GM12892 (cell line): ENCODE data around the gene PRPF31.

Source experiments
- DNase-seq: peaks from one replicate; pipeline ENCODE4 v3.0.0; 2011; ENCODE audit not compliant: insufficient read length
- FAIRE-seq: peaks from 2 replicates; lab custom pipeline; 2011; peaks lifted over from hg19 to GRCh38; lab: Jason Lieb, UNC
- POLR2A ChIP-seq: IDR thresholded peaks from 2 replicates; pipeline ENCODE4 v1.6.1; 2011; ENCODE audit warnings: low read depth, low read length, control low read depth
- POLR2AphosphoS5 ChIP-seq: IDR thresholded peaks from 2 replicates; pipeline ENCODE4 v1.6.1; 2011; ENCODE audit warnings: low read depth, low read length, control low read depth
- TAF1 ChIP-seq: IDR thresholded peaks from 2 replicates; pipeline ENCODE4 v1.6.1; 2011; ENCODE audit warnings: low read depth, mild to moderate bottlenecking, control low read depth, low read length, borderline replicate concordance

Gene PRPF31

DNA sequence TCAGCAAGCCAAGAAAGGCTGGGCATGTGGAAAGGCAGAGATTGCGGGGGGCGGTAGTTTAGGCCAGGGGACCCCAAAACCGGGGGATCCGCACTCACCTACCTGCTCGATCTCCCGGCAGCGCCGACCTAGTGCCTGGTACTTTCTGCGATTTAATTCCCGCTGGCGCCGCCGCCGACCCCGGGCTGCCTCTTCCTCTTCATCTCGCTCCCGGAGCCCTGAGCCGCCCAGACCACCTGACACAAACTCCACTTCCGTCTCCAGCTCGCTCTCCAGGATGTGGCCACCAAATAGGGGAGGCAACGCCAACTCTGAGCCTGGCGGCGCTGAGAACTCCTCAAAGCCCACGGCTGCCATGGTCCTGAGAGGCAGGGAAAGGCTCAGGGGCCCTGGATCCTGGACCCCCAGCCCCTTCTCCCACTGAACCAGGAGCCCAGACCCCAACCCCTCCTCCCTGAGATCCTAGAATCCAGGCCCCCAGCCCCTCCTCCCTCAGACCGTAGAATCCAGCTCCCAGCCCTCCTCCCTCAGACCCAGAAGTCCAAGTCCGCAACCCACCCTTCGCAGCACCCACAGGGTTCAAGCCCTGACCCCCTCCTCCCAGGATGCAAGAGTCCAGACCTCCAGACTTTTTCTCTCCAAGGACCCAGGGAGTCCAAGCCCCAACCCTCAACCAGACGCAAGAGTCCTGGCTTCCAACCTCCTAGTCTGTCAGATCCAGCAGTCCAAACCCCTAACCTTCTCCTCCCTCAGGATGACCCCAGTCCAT, 1.0 kb upstream of the PRPF31 start:
- peak; percentile 92 for FAIRE-seq
- DNase-seq, result no peak
- TF ChIP-seq POLR2AphosphoS5 (no peak; the same call in 1 of the 2 replicates), TAF1 (no peak), POLR2A (peak; percentile 33; the same call in 1 of the 2 replicates)

DNA sequence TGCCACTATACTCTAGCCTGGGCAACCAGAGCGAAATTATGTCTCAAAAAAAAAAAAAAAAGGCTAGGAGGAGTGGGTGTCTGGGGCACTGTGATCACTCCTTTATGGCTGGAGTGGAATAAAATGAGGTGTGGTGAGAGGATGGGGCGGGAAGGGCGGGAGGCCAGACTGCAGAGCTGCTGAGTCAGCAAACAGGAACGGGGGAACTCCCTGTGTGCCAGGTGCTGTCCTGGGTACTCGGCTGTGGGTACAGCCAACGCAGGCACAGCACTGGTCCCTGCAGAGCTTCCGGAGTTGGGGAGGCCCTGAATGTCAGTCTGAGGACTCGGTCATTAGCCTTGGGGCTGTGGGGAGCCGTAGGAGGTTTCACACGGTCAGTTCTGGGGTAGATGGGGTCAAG, 5.7 kb downstream of the PRPF31 start:
- FAIRE-seq, result no peak

DNA sequence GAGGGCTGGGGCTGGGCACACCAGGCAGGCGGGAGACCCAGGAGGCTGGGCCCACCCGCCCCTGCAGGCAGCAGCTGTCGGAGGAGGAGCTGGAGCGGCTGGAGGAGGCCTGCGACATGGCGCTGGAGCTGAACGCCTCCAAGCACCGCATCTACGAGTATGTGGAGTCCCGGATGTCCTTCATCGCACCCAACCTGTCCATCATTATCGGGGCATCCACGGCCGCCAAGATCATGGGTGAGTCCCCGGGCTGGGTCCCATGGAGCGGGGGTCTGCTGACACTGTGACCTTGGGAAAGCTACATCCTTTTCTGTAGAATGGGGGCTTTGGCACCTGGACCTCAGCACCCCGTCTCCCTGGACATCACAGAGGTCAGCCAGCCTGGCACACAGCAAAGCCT, 8.1 kb downstream of the PRPF31 start:
- DNase-seq, result no peak
- TF ChIP-seq POLR2AphosphoS5 (no peak), TAF1 (no peak)
- FAIRE-seq, result no peak

More for the DNA sequence above, 5.7 kb downstream of the PRPF31 start:
- DNase-seq, result no peak
- TF ChIP-seq POLR2AphosphoS5 (no peak), POLR2A (no peak), TAF1 (no peak)

DNA sequence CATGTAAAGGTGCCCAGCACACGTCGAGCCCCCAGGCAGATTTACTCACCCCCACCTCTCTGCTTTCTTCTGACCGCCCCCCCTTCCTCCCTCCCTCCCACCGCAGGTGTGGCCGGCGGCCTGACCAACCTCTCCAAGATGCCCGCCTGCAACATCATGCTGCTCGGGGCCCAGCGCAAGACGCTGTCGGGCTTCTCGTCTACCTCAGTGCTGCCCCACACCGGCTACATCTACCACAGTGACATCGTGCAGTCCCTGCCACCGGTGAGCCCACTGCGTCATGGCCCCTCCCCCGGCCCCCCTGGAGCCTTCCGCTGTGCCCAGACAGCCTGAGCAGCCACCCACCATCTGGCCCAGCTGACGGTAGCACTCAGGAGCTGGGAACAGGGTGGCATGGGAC, 8.8 kb downstream of the PRPF31 start:
- TF ChIP-seq POLR2AphosphoS5, result no peak
- no peak for TF ChIP-seq POLR2A
- TF ChIP-seq TAF1, result no peak
- no peak for FAIRE-seq
- no peak for DNase-seq

DNA sequence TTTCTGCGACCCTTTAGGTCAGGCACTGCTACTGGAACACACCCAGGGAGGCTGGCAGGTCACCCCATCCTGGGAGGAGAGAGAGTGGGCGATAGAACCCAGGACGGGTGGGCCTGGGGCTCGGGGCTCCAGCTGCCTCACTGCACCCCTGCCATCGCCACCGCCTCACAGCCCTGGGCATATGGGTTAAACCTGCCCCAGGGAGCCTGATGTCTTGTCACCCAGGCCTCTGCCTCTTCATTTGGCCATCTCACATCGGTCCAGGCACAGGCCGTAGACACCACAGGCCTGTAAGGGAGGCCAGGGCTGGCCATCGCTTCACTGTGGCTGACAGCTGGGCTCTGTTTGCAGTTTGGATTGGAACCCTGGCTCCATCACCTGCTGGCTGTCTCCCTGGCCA, 10.2 kb downstream of the PRPF31 start:
- FAIRE-seq (no peak), DNase-seq (no peak)
- TF ChIP-seq POLR2A (no peak), POLR2AphosphoS5 (no peak), TAF1 (no peak)

DNA sequence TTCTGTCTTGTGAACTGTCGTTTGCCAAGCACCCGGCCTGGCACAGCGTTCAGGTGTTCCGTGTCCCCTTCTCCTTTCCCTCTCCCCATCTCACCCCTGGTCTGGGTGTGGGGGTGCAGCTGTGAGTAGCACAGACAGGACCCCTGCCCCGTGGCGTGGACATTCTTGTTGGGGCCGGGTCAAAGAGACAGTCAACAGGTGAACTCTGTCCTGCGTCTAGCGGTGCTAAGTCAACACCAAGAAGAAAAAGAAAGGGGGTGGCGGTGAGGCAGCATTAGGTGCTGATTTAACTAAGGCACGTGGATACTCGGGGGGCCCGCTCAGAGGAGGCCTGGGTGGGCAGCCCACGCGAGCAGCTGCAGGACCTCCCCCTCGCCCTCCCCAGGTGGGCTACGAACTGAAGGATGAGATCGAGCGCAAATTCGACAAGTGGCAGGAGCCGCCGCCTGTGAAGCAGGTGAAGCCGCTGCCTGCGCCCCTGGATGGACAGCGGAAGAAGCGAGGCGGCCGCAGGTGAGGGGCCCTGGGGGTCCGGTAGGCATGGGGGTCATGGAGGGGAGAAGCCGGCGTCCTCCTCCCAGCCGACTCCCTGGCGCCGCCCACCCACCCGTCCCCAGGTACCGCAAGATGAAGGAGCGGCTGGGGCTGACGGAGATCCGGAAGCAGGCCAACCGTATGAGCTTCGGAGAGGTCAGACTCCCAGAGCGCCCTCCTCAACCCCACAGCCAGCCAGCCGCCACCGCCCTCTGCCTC, 12.3 kb downstream of the PRPF31 start:
- TF ChIP-seq POLR2A, result no peak
- TF ChIP-seq TAF1, result no peak
- TF ChIP-seq POLR2AphosphoS5, result no peak
- DNase-seq (no peak), FAIRE-seq (no peak)

DNA sequence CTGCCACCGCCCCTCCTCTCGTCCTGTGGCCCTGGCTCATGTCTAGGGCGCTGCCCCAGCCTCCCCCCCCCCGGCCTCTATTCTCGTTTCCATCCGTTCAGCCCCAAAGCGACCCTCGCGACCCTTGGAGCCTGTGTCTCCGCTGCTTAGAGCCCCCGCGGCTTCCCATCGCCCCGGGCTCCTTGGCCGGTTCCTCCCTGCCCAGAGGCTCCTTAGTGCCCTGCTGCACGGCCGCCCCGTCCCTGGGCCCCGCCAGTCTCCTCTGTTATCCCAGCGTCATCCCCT, 12.8 kb downstream of the PRPF31 start:
- DNase-seq (no peak), FAIRE-seq (no peak)
- TF ChIP-seq POLR2AphosphoS5 (no peak), TAF1 (no peak), POLR2A (no peak)

DNA sequence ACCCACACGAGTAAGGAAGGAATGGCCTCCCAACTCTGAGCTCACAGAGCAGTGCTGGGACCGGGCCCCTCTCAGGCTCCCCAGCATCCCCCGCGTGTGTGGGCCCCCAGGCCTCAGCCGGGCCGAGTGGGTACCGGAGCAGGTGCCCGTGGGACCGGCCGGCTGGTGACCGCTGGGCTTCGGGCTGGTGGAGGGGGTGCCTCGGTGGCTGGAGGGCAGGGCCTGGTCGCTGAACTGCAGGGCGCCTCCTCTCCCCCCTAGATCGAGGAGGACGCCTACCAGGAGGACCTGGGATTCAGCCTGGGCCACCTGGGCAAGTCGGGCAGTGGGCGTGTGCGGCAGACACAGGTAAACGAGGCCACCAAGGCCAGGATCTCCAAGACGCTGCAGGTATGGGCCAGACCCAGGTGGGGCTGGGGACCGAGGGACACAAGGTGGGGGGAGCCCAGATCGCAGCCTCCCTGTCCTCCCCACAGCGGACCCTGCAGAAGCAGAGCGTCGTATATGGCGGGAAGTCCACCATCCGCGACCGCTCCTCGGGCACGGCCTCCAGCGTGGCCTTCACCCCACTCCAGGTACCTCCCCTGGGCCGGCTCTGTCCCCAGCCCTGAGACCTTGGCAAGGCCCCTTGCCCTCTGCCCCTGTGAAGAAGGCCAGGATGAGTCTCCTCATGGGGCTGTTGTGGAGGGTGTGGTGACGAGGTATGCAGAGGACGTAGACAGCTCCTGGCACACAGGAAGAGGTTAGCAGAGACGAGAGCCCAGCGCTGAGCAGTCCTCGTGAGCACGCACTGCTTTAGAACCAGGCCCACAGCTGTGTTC, 13.5 kb downstream of the PRPF31 start:
- DNase-seq, result no peak
- TF ChIP-seq POLR2AphosphoS5 (no peak), TAF1 (no peak), POLR2A (no peak)
- no peak for FAIRE-seq

DNA sequence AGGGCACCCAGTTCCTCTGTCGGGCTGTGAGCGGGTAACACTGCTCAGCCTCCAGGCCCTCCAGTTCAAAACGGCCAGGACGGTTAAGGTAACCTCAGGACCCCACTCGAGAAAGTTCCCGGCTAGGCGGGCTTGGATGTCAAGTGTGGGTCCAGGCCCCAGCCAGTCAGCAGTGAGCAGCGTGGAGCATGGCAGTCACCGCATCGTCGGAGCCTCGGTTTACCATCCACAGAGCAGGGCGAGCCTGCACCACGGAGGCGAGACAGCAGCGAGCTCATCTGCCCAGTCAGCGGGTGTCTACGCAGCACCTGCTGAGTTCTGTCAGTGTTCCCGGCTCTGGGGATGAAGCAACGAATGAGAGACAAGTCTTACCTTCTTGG, 14.1 kb downstream of the PRPF31 start:
- no peak for TF ChIP-seq POLR2A
- TF ChIP-seq POLR2AphosphoS5, result no peak
- no peak for TF ChIP-seq TAF1
- FAIRE-seq (no peak), DNase-seq (no peak)

DNA sequence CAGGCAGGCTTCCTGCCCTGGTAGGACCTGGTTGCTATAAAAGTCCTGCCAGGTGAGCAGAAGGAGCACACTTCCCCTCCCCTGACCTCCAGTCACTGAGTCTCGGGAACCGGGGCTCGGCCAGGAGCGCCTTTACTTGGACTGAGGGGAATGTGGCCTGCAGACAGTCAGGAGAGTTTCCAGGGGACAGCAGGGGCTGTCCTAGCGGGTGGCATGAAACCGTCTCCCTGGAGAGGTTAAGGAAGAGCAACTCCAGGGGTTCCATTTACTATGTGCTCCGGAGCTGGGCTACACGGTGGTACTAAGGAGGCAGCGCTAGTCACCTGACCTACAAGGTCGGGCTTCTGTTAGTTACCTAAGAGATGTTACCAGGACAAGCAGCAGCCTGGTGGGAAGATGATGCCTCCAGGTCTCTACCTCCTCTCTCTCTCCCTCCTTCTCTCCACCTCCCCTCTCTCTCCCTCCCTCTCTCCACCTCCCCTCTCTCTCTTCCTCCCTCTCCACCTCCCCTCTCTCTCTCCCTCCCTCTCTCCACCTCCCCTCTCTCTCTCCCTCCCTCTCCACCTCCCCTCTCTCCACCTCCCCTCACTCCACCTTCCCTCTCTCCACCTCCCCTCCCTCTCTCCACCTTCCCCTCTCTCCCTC, 17.9 kb downstream of the PRPF31 start:
- FAIRE-seq (no peak), DNase-seq (no peak)
- TF ChIP-seq TAF1 (no peak), POLR2AphosphoS5 (peak; percentile 70; the same call in 1 of the 2 replicates), POLR2A (0 out of 2 replicates have a peak, but pooled peaks have one; percentile 45)

DNA sequence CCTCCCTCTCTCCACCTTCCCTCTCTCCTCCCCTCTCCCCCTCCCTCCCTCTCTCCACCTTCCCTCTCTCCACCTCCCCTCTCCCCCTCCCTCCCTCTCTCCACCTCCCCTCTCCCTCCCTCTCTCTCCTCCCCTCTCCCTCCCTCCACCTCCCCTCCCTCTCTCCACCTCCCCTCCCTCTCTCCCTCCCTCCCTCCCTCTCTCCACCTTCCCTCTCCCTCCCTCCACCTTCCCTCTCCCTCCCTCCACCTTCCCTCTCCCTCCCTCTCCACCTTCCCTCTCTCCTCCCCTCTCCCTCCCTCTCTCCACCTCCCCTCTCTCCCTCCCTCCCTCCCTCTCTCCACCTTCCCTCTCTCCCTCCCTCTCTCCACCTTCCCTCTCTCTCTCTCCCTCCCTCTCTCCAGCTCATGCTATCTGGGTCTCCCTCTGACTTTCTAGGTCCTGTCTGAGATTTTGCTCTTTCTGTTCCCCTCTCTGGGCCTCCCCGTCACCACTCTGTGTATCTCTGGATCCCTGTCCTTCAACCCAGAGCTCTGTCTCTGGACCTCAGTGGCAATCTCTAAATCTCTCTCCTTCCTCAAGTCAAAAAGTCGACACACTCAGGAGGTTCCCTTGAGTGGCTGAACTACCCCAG, 18.5 kb downstream of the PRPF31 start:
- DNase-seq (no peak), FAIRE-seq (no peak)
- TF ChIP-seq POLR2AphosphoS5 (no peak), POLR2A (no peak), TAF1 (no peak)
